ENCODE measurements around the gene ZNF202.

ZNF202 gene

DNA sequence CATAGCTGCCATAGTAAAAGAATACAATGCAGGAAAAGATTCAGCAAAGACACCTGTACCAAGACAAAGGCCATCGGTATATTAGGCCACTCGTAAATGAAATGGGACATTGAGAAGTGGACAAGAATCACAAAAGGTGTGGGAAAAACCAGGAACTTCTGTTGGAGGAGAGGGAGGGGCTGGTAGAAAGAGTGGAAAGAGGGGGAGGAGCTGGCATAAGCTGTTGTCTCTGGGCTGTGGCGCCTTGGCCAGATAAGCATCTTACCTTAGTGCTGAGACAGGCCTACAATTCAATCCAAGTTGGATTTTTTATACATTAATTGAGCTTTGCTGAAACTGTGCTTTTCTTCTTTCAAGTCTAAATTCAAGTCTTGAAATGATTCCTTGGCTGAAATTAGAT, 37.1 kb downstream of the ZNF202 start:
- no peak overlapping the region for H3K9ac ChIP-seq (ENCODE audit: low read depth, low read length)
- no peaks in the 10 kb centered on the region for H3K36me3 ChIP-seq (ENCODE audit: insufficient read depth, low read length)
- no peaks in the 10 kb centered on the region for H3K9me3 ChIP-seq (ENCODE audit: insufficient read depth, low read depth, low read length)
- H3K27me3 ChIP-seq (ENCODE audit: insufficient read depth, low read length) = no peaks in the 10 kb centered on the region
- no peak overlapping the region for H3K27ac ChIP-seq (ENCODE audit: low read depth, low read length)
- whole genome bisulfite sequencing = 94% methylated on average over 2 of the region's 3 CpGs
- no peaks in the 10 kb centered on the region for H3K4me1 ChIP-seq (ENCODE audit: insufficient read depth, low read length)
- H3K4me3 ChIP-seq (ENCODE audit: low read length) = no peak overlapping the region

DNA sequence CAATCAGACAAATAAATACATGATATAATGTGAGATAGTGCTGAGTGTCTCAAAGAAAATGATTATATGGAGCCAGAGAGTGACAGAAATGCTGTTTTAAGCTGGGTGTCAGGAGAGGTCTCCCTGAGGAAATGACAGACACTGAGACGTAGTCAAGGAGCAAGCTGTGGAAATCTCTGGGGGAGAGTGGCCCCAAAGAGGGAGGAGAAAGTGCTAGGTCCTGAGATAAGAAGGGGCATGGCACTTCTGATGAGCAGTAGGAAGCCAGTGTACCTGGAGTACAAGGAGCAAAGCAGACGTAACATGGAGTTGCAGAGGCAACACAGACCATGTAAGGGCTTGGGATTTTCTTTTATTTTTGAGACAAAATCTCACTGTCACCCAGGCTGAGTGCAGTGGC, 38.8 kb downstream of the ZNF202 start:
- WGBS = 92% methylated on average over 2 of the region's 2 CpGs
- no peak overlapping the region for H3K9ac ChIP-seq (ENCODE audit: low read depth, low read length)

DNA sequence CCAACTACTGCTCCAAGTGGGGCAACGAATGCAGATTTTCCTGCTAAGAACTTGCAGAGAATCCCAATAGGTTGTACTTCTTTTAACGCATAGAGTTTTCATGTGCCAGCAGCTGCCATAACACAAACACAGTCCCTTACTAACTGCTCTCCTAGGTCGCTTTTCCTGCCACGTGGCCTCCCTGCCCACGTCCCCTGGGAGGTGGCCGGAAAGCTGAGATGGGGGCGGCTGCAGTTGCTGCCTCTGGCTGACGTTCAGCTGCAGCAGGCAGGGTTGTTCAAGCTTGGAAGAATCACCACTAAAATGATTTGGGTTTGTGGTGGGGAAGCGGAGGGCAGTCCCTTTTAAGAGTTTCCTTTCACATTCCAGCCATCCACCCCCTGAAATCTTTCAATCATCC, 39.3 kb downstream of the ZNF202 start:
- Histone ChIP-seq H3K36me3 (ENCODE audit: insufficient read depth, low read length) (no peaks in the 10 kb centered on the region), H3K9me3 (ENCODE audit: insufficient read depth, low read depth, low read length) (no peaks in the 10 kb centered on the region), H3K4me1 (ENCODE audit: insufficient read depth, low read length) (no peaks in the 10 kb centered on the region), H3K9ac (ENCODE audit: low read depth, low read length) (no peak overlapping the region), H3K27ac (ENCODE audit: low read depth, low read length) (no peak overlapping the region), H3K4me3 (ENCODE audit: low read length) (no peak overlapping the region), H3K27me3 (ENCODE audit: insufficient read depth, low read length) (no peaks in the 10 kb centered on the region)
- 87% methylated on average over 9 of the region's 9 CpGs for WGBS

More for the DNA sequence above, 38.8 kb downstream of the ZNF202 start:
- no peak overlapping the region for H3K4me3 ChIP-seq (ENCODE audit: low read length)
- no peak overlapping the region for H3K27ac ChIP-seq (ENCODE audit: low read depth, low read length)
- no peaks in the 10 kb centered on the region for H3K36me3 ChIP-seq (ENCODE audit: insufficient read depth, low read length)
- no peaks in the 10 kb centered on the region for H3K9me3 ChIP-seq (ENCODE audit: insufficient read depth, low read depth, low read length)
- H3K27me3 ChIP-seq (ENCODE audit: insufficient read depth, low read length) = no peaks in the 10 kb centered on the region
- H3K4me1 ChIP-seq (ENCODE audit: insufficient read depth, low read length) = no peaks in the 10 kb centered on the region

GRCh38 chr11:123700772-123701171, 40.7 kb downstream of the ZNF202 start:
- no peak overlapping the region for H3K9ac ChIP-seq (ENCODE audit: low read depth, low read length)
- H3K27me3 ChIP-seq (ENCODE audit: insufficient read depth, low read length) = no peaks in the 10 kb centered on the region
- H3K27ac ChIP-seq (ENCODE audit: low read depth, low read length) = no peak overlapping the region
- 91% methylated on average over 3 of the region's 3 CpGs for WGBS
- no peaks in the 10 kb centered on the region for H3K36me3 ChIP-seq (ENCODE audit: insufficient read depth, low read length)
- H3K4me3 ChIP-seq (ENCODE audit: low read length) = no peak overlapping the region
- no peaks in the 10 kb centered on the region for H3K9me3 ChIP-seq (ENCODE audit: insufficient read depth, low read depth, low read length)
- H3K4me1 ChIP-seq (ENCODE audit: insufficient read depth, low read length) = no peaks in the 10 kb centered on the region

- Histone ChIP-seq H3K4me3 (ENCODE audit: low read length) (no peak overlapping the region), H3K9me3 (ENCODE audit: insufficient read depth, low read depth, low read length) (no peaks in the 10 kb centered on the region), H3K36me3 (ENCODE audit: insufficient read depth, low read length) (no peaks in the 10 kb centered on the region), H3K27me3 (ENCODE audit: insufficient read depth, low read length) (no peaks in the 10 kb centered on the region), H3K9ac (ENCODE audit: low read depth, low read length) (no peak overlapping the region), H3K27ac (ENCODE audit: low read depth, low read length) (no peak overlapping the region), H3K4me1 (ENCODE audit: insufficient read depth, low read length) (no peaks in the 10 kb centered on the region)
- 91% methylated on average over 2 of the region's 2 CpGs for WGBS
These were observed 42.8 kb downstream of the ZNF202 start for GRCh38 chr11:123698546-123699127.

- no peaks in the 10 kb centered on the region for H3K4me1 ChIP-seq (ENCODE audit: insufficient read depth, low read length)
- H3K4me3 ChIP-seq (ENCODE audit: low read length) = no peak overlapping the region
- H3K9me3 ChIP-seq (ENCODE audit: insufficient read depth, low read depth, low read length) = no peaks in the 10 kb centered on the region
- H3K36me3 ChIP-seq (ENCODE audit: insufficient read depth, low read length) = no peaks in the 10 kb centered on the region
- WGBS = 98% methylated on average over 2 of the region's 2 CpGs
- H3K27me3 ChIP-seq (ENCODE audit: insufficient read depth, low read length) = no peaks in the 10 kb centered on the region
- no peak overlapping the region for H3K9ac ChIP-seq (ENCODE audit: low read depth, low read length)
- H3K27ac ChIP-seq (ENCODE audit: low read depth, low read length) = no peak overlapping the region
These were observed 45.3 kb downstream of the ZNF202 start for GRCh38 chr11:123696183-123696582.

DNA sequence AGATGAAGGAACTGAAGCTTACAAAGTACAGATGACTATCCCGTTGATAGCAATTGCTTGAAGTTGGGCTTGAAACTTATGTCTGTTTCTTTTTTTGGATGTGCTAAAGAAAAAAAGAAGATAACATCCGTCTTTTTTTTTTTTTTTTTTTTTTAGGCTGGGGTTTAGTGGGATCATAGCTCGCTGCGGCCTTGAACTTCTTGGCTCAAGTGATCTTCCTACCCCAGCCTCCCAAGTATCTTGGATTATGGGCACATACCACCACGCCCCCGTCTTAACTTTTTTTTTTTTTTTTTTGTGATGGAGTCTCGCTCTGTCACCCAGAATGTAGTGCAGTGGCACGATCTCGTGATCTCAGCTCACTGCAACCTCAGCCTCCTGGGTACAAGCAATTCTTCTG, 46.2 kb downstream of the ZNF202 start:
- H3K4me3 ChIP-seq (ENCODE audit: low read length) = no peak overlapping the region
- H3K36me3 ChIP-seq (ENCODE audit: insufficient read depth, low read length) = no peaks in the 10 kb centered on the region
- WGBS = 95% methylated on average over 8 of the region's 9 CpGs
- no peaks in the 10 kb centered on the region for H3K9me3 ChIP-seq (ENCODE audit: insufficient read depth, low read depth, low read length)
- H3K27ac ChIP-seq (ENCODE audit: low read depth, low read length) = no peak overlapping the region
- H3K27me3 ChIP-seq (ENCODE audit: insufficient read depth, low read length) = no peaks in the 10 kb centered on the region
- no peaks in the 10 kb centered on the region for H3K4me1 ChIP-seq (ENCODE audit: insufficient read depth, low read length)
- H3K9ac ChIP-seq (ENCODE audit: low read depth, low read length) = no peak overlapping the region

DNA sequence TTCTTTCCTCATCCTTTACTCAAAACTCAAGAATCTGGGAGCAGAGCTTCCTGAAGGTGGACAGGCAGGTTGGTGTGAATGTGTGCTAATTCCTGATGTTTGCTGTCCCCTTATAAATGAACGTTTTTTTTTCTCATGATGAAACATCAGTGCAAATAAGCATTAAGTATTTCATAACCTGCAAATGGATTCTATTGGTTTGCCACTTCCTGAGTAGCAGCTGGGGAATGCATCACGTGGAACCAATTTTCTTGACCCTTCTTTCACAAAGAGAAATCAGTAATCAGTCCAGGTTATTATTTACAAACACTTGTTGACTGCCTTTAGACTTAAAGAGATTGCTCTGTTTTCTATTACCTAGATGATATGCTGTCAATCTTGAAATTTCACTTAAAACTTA, 46.9 kb downstream of the ZNF202 start:
- Histone ChIP-seq H3K36me3 (ENCODE audit: insufficient read depth, low read length) (no peaks in the 10 kb centered on the region), H3K9ac (ENCODE audit: low read depth, low read length) (no peak overlapping the region), H3K27me3 (ENCODE audit: insufficient read depth, low read length) (no peaks in the 10 kb centered on the region), H3K9me3 (ENCODE audit: insufficient read depth, low read depth, low read length) (no peaks in the 10 kb centered on the region), H3K4me3 (ENCODE audit: low read length) (no peak overlapping the region), H3K4me1 (ENCODE audit: insufficient read depth, low read length) (no peaks in the 10 kb centered on the region), H3K27ac (ENCODE audit: low read depth, low read length) (no peak overlapping the region)
- 84% methylated on average over 2 of the region's 2 CpGs for WGBS

GRCh38 chr11:123692961-123693360, 48.5 kb downstream of the ZNF202 start:
- H3K27me3 ChIP-seq (ENCODE audit: insufficient read depth, low read length) = no peaks in the 10 kb centered on the region
- no peak overlapping the region for H3K27ac ChIP-seq (ENCODE audit: low read depth, low read length)
- no peak overlapping the region for H3K4me3 ChIP-seq (ENCODE audit: low read length)
- no peaks in the 10 kb centered on the region for H3K4me1 ChIP-seq (ENCODE audit: insufficient read depth, low read length)
- no peaks in the 10 kb centered on the region for H3K36me3 ChIP-seq (ENCODE audit: insufficient read depth, low read length)
- H3K9ac ChIP-seq (ENCODE audit: low read depth, low read length) = no peak overlapping the region
- H3K9me3 ChIP-seq (ENCODE audit: insufficient read depth, low read depth, low read length) = no peaks in the 10 kb centered on the region

DNA sequence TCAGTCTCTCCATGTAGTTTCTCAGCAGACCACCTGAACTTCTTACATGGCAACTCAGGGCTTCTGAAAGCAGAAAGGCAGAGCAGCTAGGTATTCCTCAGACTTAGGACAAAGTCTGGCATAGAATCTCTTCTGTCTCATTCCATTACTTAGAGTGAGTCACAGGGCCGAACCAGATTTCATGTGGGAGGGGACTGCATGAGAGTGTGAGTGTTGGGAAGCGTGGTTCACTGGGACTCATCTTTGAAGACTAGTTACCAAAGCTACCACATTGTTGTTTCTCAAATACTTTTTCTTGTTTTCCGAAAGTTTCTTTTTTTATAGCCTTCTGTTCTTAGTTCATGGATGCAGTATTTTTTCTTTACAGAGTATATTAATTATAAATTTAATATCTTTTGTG, 51.0 kb downstream of the ZNF202 start:
- H3K27ac ChIP-seq (ENCODE audit: low read depth, low read length) = no peak overlapping the region
- no peaks in the 10 kb centered on the region for H3K27me3 ChIP-seq (ENCODE audit: insufficient read depth, low read length)
- H3K4me3 ChIP-seq (ENCODE audit: low read length) = no peak overlapping the region
- WGBS = 94% methylated on average over 2 of the region's 3 CpGs
- no peaks in the 10 kb centered on the region for H3K4me1 ChIP-seq (ENCODE audit: insufficient read depth, low read length)
- no peaks in the 10 kb centered on the region for H3K36me3 ChIP-seq (ENCODE audit: insufficient read depth, low read length)
- H3K9ac ChIP-seq (ENCODE audit: low read depth, low read length) = no peak overlapping the region
- H3K9me3 ChIP-seq (ENCODE audit: insufficient read depth, low read depth, low read length) = no peaks in the 10 kb centered on the region

GRCh38 chr11:123684601-123685000, 56.9 kb downstream of the ZNF202 start:
- WGBS = 97% methylated on average over 5 of the region's 6 CpGs

More at GRCh38 chr11:123684601-123685000, 56.9 kb downstream of the ZNF202 start:
- H3K9ac ChIP-seq (ENCODE audit: low read depth, low read length) = no peak overlapping the region
- H3K4me1 ChIP-seq (ENCODE audit: insufficient read depth, low read length) = peaks cover 4% of the 10 kb centered on the region; the same call in 1 of the 2 replicates
- no peak overlapping the region for H3K4me3 ChIP-seq (ENCODE audit: low read length)
- H3K36me3 ChIP-seq (ENCODE audit: insufficient read depth, low read length) = no peaks in the 10 kb centered on the region
- no peaks in the 10 kb centered on the region for H3K9me3 ChIP-seq (ENCODE audit: insufficient read depth, low read depth, low read length)
- no peak overlapping the region for H3K27ac ChIP-seq (ENCODE audit: low read depth, low read length)
- H3K27me3 ChIP-seq (ENCODE audit: insufficient read depth, low read length) = no peaks in the 10 kb centered on the region
